Gastroesophageal sphincter (tissue), 4 donors: ENCODE measurements around the gene NEDD4. TPM values are rescaled to one million over a fixed set of nuclear protein-coding genes. Genes with fewer than 3 reads are reported as not detected.

ENCODE experiments used
- ATAC-seq: fragments of 150-250 bp; one replicate; pipeline ENCODE4 v1.9.1; 2016; ENCODE audit warnings: mild to moderate bottlenecking, moderate library complexity
- H3K27ac ChIP-seq, 4 donors: fragments of 200-600 bp; sonication (generic) in 3 of 4; 1 replicate in 3 of 4; 2 replicates in 1 of 4; pipeline ENCODE4 v1.5.1; 2016 to 2019
- H3K27me3 ChIP-seq: fragments of 200-600 bp; sonication (generic); one replicate; pipeline ENCODE4 v1.5.1; 2019
- H3K36me3 ChIP-seq, 2 donors: fragments of 200-600 bp; sonication (generic); one replicate each; pipeline ENCODE4 v1.5.1; 2019; ENCODE audit warnings: control low read depth in 1 of 2
- H3K4me1 ChIP-seq, 3 donors: fragments of 200-600 bp; sonication (generic); 1 replicate in 2 of 3; 2 replicates in 1 of 3; pipeline ENCODE4 v1.5.1; 2016 to 2019; ENCODE audit warnings: control low read depth in 2 of 3
- H3K4me3 ChIP-seq, 2 donors: fragments of 200-600 bp; sonication (generic); one replicate each; pipeline ENCODE4 v1.5.1; 2019; ENCODE audit warnings: mild to moderate bottlenecking in 1 of 2, moderate library complexity in 1 of 2
- H3K9me3 ChIP-seq, 3 donors: fragments of 200-600 bp; sonication (generic); one replicate each; pipeline ENCODE4 v1.5.1; 2017 to 2019; ENCODE audit warnings: control low read depth in 2 of 3
- EP300 ChIP-seq: sonication (generic); formaldehyde crosslinking; IDR thresholded peaks from one replicate; pipeline ENCODE4 v1.6.1; 2017; ENCODE audit warnings: antibody characterized with exemption, mild to moderate bottlenecking
- POLR2A ChIP-seq, 2 donors: fragments of 450-650 bp; IDR thresholded peaks; one replicate each; pipeline ENCODE4 v1.6.1; 2017; ENCODE audit warnings: antibody characterized with exemption in 2 of 2, mild to moderate bottlenecking in 2 of 2, moderate library complexity in 1 of 2
- POLR2AphosphoS5 ChIP-seq: sonication (generic); formaldehyde crosslinking; IDR thresholded peaks from one replicate; pipeline ENCODE4 v1.6.1; 2017; ENCODE audit warnings: antibody characterized with exemption
- WGBS, 2 donors: methylation state at CpG; one replicate each; pipeline ENCODE4 v1.1.5; 2018; ENCODE audit warnings: low coverage in 1 of 2; 5-methylcytosine and 5-hydroxymethylcytosine counted together
- total RNA-seq, 4 donors: library from RNA; depleted of rRNA; stranded (reverse); fragments of >200 nt; gene quantifications; one replicate each; pipeline ENCODE4 v1.1.0, GENCODE V29; 2016
- TF ChIP-seq, protein P1 (sequence below), 4 experiments: fragments of 200-600 bp in 2 of 4; fragments of 450-650 bp in 2 of 4; sonication (generic) in 1 of 4; IDR thresholded peaks; one replicate each; pipeline ENCODE4 v1.5.1; 2017 to 2019; ENCODE audit warnings: antibody characterized with exemption in 4 of 4, mild to moderate bottlenecking in 2 of 4, moderate library complexity in 2 of 4

The NEDD4 gene
- total RNA-seq, 4 donors from 2014 or later = 26.8 to 43.9 (median 40.0) TPM

DNA sequence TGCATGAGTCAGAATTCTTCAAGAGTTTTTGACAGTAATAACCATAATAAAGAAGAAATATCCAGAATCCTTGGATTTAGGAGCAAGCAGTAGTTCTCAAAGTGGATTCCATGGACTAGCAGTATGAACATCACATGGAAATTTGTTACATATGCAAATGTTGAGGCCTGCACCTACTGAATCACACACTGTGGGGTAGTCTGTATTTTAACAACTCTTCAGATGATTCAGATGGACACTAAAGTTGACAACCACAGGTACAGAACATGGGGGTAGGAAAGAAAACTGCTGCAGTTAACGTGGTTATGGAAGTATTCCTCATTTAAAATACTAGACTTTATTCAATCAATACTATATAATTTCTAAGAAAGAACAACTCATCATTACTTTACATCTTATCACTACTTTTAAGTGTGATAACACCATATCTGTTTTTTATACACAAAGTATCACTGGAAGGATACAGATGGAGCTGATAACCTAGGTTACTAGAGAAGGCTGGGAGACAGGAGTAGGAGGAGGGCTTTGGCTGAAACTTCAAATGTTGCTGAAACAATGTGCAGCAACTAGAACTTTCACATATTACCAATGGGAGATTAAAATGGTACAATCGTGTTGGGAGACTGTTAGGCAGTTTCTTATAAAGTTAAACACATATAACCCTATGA, 11.7 kb downstream of the NEDD4 start:
- ATAC-seq = no peak
- no peak for TF ChIP-seq EP300
- 60 to 69% methylated on average over 2 of the region's 2 CpGs for WGBS, 2 donors
- H3K4me1 ChIP-seq = no peaks in the 10 kb centered on the region
- H3K4me3 ChIP-seq = no peak overlapping the region
- no peaks in the 10 kb centered on the region for H3K27me3 ChIP-seq
- H3K9me3 ChIP-seq = no peaks in the 10 kb centered on the region
- H3K36me3 ChIP-seq = no peaks in the 10 kb centered on the region
- H3K27ac ChIP-seq = no peak overlapping the region

DNA sequence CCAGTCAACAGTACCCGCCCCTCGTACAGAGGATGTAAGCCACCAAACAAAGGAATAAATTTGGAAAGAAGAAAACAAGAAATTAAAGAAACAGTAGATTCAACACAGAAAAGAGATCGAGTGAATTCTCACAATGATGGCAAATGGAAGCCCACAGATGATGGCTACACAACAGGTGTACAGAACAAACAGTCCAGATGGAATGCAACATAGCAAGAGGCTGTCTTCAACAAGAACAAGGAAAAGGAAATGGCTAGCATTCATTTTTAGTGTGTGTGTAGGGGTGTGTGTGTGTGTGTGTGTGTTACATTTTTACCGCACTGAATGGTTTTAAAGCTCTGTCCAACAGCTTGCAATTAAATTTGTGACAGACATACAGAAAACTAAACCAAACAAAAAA, 12.9 kb downstream of the NEDD4 start:
- H3K4me3 ChIP-seq = no peak overlapping the region
- ATAC-seq = no peak
- H3K4me1 ChIP-seq = no peaks in the 10 kb centered on the region
- H3K9me3 ChIP-seq = no peaks in the 10 kb centered on the region
- 67 to 86% methylated on average over 1 to 2 of the region's 4 CpGs for WGBS, 2 donors
- H3K27ac ChIP-seq = no peak overlapping the region
- TF ChIP-seq POLR2AphosphoS5 (no peak), EP300 (no peak), POLR2A (IDR thresholded peaks at IDR 0.05) (no peak)
- TF ChIP-seq, protein P1, sequence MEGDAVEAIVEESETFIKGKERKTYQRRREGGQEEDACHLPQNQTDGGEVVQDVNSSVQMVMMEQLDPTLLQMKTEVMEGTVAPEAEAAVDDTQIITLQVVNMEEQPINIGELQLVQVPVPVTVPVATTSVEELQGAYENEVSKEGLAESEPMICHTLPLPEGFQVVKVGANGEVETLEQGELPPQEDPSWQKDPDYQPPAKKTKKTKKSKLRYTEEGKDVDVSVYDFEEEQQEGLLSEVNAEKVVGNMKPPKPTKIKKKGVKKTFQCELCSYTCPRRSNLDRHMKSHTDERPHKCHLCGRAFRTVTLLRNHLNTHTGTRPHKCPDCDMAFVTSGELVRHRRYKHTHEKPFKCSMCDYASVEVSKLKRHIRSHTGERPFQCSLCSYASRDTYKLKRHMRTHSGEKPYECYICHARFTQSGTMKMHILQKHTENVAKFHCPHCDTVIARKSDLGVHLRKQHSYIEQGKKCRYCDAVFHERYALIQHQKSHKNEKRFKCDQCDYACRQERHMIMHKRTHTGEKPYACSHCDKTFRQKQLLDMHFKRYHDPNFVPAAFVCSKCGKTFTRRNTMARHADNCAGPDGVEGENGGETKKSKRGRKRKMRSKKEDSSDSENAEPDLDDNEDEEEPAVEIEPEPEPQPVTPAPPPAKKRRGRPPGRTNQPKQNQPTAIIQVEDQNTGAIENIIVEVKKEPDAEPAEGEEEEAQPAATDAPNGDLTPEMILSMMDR (IDR thresholded peaks at IDR 0.05) = no peak
- H3K27me3 ChIP-seq = no peaks in the 10 kb centered on the region
- H3K36me3 ChIP-seq = no peaks in the 10 kb centered on the region

DNA sequence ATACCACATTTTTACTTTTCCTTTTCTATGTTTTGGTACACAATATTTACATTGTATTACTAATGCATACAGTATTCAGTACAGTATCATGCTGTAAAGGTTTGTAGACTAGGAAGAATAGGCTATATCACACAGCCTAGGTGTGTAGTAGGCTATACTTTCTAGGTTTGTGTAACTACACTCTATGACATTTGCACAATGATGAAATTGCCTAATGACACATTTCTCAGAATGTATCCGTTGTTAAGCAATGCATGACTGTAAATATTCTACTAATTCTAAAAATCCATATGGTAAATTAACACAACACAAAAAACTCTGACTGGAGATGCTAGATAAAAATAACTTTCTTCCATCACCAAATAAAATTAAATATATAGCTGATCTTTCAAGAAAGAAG, 16.2 kb downstream of the NEDD4 start:
- no peaks in the 10 kb centered on the region for H3K27me3 ChIP-seq
- H3K27ac ChIP-seq = no peak overlapping the region
- no peaks in the 10 kb centered on the region for H3K9me3 ChIP-seq
- no peaks in the 10 kb centered on the region for H3K4me1 ChIP-seq
- H3K36me3 ChIP-seq = no peaks in the 10 kb centered on the region
- TF ChIP-seq, protein P1 (IDR thresholded peaks at IDR 0.05) = no peak
- no peak for TF ChIP-seq POLR2A (IDR thresholded peaks at IDR 0.05)
- no peak for TF ChIP-seq EP300
- no peak for TF ChIP-seq POLR2AphosphoS5
- no peak for ATAC-seq
- no peak overlapping the region for H3K4me3 ChIP-seq
- WGBS, 2 donors = 85 to 90% methylated on average over 1 of the region's 1 CpG

DNA sequence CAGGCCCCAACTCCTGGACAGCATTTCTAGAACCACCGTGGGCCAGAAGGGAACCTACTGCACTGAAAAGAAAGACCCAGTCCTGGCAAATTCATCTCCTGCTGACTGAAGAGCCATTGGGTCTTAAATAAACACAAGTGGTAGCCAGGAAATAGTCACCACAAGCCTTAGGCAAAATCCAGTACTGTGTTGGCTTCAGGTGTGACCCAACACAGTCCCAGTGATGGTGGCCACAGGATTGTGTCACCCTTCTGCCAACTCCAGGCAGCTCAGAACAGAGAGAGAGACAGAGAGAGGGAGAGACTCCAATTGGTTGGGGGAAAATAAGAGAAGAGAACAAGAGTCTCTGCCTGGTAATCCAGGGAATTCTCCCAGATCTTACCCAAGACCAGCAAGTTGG, 23.1 kb downstream of the NEDD4 start:
- 100% methylated on average over 1 of the region's 1 CpG for WGBS, 2 donors
- no peaks in the 10 kb centered on the region for H3K4me1 ChIP-seq
- ATAC-seq = no peak
- no peak overlapping the region for H3K27ac ChIP-seq
- H3K36me3 ChIP-seq = no peaks in the 10 kb centered on the region
- no peaks in the 10 kb centered on the region for H3K27me3 ChIP-seq
- TF ChIP-seq, protein P1 (IDR thresholded peaks at IDR 0.05) = no peak
- no peak for TF ChIP-seq POLR2A (IDR thresholded peaks at IDR 0.05)
- no peak for TF ChIP-seq EP300
- TF ChIP-seq POLR2AphosphoS5 = no peak
- no peak overlapping the region for H3K4me3 ChIP-seq
- H3K9me3 ChIP-seq = no peaks in the 10 kb centered on the region

DNA sequence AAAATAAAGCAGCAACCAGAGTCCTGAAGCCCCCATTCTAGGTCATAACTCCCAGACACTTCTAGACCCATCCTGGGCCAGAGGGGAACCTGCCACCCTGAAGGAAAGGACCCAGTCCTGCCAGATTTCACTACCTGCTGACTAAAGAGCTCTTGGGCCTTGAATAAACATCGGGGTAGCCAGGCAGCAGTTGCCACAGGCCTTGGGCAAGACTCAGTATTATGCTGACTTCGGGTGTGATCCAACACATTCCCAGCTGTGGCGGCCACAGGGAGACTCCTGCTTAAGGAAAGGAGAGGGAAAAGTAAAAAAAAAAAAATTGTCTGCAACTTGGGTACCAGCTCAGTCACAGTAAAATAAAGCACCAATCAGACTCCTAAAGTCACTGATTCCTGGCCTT, 23.8 kb downstream of the NEDD4 start:
- H3K27ac ChIP-seq = no peak overlapping the region
- no CpG with 5 or more reads among the region's 3 CpGs for WGBS, 2 donors

More for the DNA sequence above, 23.8 kb downstream of the NEDD4 start:
- Histone ChIP-seq H3K36me3 (no peaks in the 10 kb centered on the region), H3K9me3 (no peaks in the 10 kb centered on the region), H3K4me1 (no peaks in the 10 kb centered on the region), H3K4me3 (no peak overlapping the region), H3K27me3 (no peaks in the 10 kb centered on the region)
- TF ChIP-seq EP300 (no peak), POLR2AphosphoS5 (no peak)
- TF ChIP-seq, protein P1 (IDR thresholded peaks at IDR 0.05) = no peak
- no peak for ATAC-seq
